ENCODE measurements around the gene TRIM47. TPM values are rescaled to one million over a fixed set of nuclear protein-coding genes. Genes with fewer than 3 reads are reported as not detected.
"Not testable (repeated sequence)": the region's sequence is repeated elsewhere in the genome, so short reads cannot be mapped to it uniquely, and the experiment has no call there.

The TRIM47 gene
- polyA plus RNA-seq, 1 donor = 4.7 TPM

GRCh38 chr17:75870228-75870627 is 8.2 kb downstream of the TRIM47 start:
- not testable (repeated sequence) for DNase-seq

GRCh38 chr17:75869282-75870141 is 8.9 kb downstream of the TRIM47 start:
- no peak for DNase-seq

GRCh38 chr17:75868730-75869281 is 9.6 kb downstream of the TRIM47 start:
- not testable (repeated sequence) for DNase-seq

GRCh38 chr17:75865404-75866188 is 12.8 kb downstream of the TRIM47 start:
- not testable (repeated sequence) for DNase-seq

- DNase-seq = not testable (repeated sequence)
These were observed 13.5 kb downstream of the TRIM47 start for GRCh38 chr17:75864887-75865286.

- peak; percentile 79 for DNase-seq
These were observed 13.9 kb downstream of the TRIM47 start for GRCh38 chr17:75864448-75864871.

- DNase-seq = no peak
These were observed 16.5 kb downstream of the TRIM47 start for GRCh38 chr17:75861927-75862317.

GRCh38 chr17:75859358-75859757 is 19.0 kb downstream of the TRIM47 start:
- DNase-seq = not testable (repeated sequence)

GRCh38 chr17:75856062-75856756 is 22.2 kb downstream of the TRIM47 start:
- no peak for DNase-seq

- peak; percentile 100 for DNase-seq
These were observed 22.9 kb downstream of the TRIM47 start, which contains the start of gene WBP2 for GRCh38 chr17:75855310-75856061. Gene WBP2, minus strand, starts transcription at chr17:75855335. Its CDS starts 38 bp downstream, at chr17:75855297.

GRCh38 chr17:75854881-75855309 is 23.5 kb downstream of the TRIM47 start:
- DNase-seq = no peak

- DNase-seq = no peak
These were observed 24.2 kb downstream of the TRIM47 start for GRCh38 chr17:75854101-75854748.

- no peak for DNase-seq
These were observed 24.9 kb downstream of the TRIM47 start for GRCh38 chr17:75853433-75853832.

GRCh38 chr17:75851693-75851991 is 26.7 kb downstream of the TRIM47 start:
- not testable (repeated sequence) for DNase-seq

GRCh38 chr17:75850928-75851692 is 27.3 kb downstream of the TRIM47 start:
- no peak for DNase-seq

GRCh38 chr17:75849724-75850123 is 28.7 kb downstream of the TRIM47 start:
- no peak for DNase-seq

GRCh38 chr17:75849279-75849646 is 29.1 kb downstream of the TRIM47 start:
- DNase-seq = no peak

- DNase-seq = no peak
These were observed 29.7 kb downstream of the TRIM47 start for GRCh38 chr17:75848523-75849278.

Measured in left kidney (tissue), 2 donors.